ENCODE data around the gene PPFIA3.
"Not testable (repeated sequence)": the region's sequence is repeated elsewhere in the genome, so short reads cannot be mapped to it uniquely, and the experiment has no call there.

PPFIA3 gene

GRCh38 chr19:49126575-49126974, 7.2 kb downstream of the PPFIA3 start:
- no peak for TF ChIP-seq CTCF (IDR thresholded peaks at IDR 0.05; ENCODE audit: low read depth, low read length)
- H3K4me3 ChIP-seq (replicated peaks in 1 of 2; ENCODE audit: low read depth in 2 of 2, low read length in 2 of 2), result no peak overlapping the region
- no peak for DNase-seq (ENCODE audit: low read depth in 2 of 2)

- not testable (repeated sequence) for H3K4me3 ChIP-seq (replicated peaks in 1 of 2; ENCODE audit: low read depth in 2 of 2, low read length in 2 of 2); DNase-seq (ENCODE audit: low read depth in 2 of 2)
Observed at GRCh38 chr19:49127225-49127624, 7.9 kb downstream of the PPFIA3 start.

GRCh38 chr19:49127674-49128544, 8.6 kb downstream of the PPFIA3 start:
- H3K4me3 ChIP-seq (replicated peaks in 1 of 2; ENCODE audit: low read depth in 2 of 2, low read length in 2 of 2), result peak overlapping the region; percentile 31 to 44
- peak; percentile 4 for TF ChIP-seq CTCF (IDR thresholded peaks at IDR 0.05; ENCODE audit: low read depth, low read length)
- peak; percentile 98 for DNase-seq (ENCODE audit: low read depth in 2 of 2)

- H3K4me3 ChIP-seq (replicated peaks in 1 of 2; ENCODE audit: low read depth in 2 of 2, low read length in 2 of 2), result no peak overlapping the region
- no peak for DNase-seq (ENCODE audit: low read depth in 2 of 2)
- no peak for TF ChIP-seq CTCF (IDR thresholded peaks at IDR 0.05; ENCODE audit: low read depth, low read length)
Observed at GRCh38 chr19:49128545-49129237, 9.3 kb downstream of the PPFIA3 start.

- DNase-seq (ENCODE audit: low read depth in 2 of 2), result no peak
- no peak overlapping the region for H3K4me3 ChIP-seq (replicated peaks in 1 of 2; ENCODE audit: low read depth in 2 of 2, low read length in 2 of 2)
- no peak for TF ChIP-seq CTCF (IDR thresholded peaks at IDR 0.05; ENCODE audit: low read depth, low read length)
Observed at GRCh38 chr19:49129238-49129583, 9.9 kb downstream of the PPFIA3 start.

GRCh38 chr19:49130325-49130724, 11.0 kb downstream of the PPFIA3 start:
- no peak overlapping the region for H3K4me3 ChIP-seq (replicated peaks in 1 of 2; ENCODE audit: low read depth in 2 of 2, low read length in 2 of 2)
- DNase-seq (ENCODE audit: low read depth in 2 of 2), result no peak
- TF ChIP-seq CTCF (IDR thresholded peaks at IDR 0.05; ENCODE audit: low read depth, low read length), result no peak

- TF ChIP-seq CTCF (IDR thresholded peaks at IDR 0.05; ENCODE audit: low read depth, low read length), result no peak
- H3K4me3 ChIP-seq (replicated peaks in 1 of 2; ENCODE audit: low read depth in 2 of 2, low read length in 2 of 2), result peak overlapping the region in 1 of 2 donors; percentile 7
- DNase-seq (ENCODE audit: low read depth in 2 of 2), result no peak
Observed at GRCh38 chr19:49132974-49133609, 13.7 kb downstream of the PPFIA3 start.
